H9 (cell line): ENCODE data around the gene LCE3B. TPM values are rescaled to one million over a fixed set of nuclear protein-coding genes. Genes with fewer than 3 reads are reported as not detected.

Experiments used
- DNase-seq: peaks from one replicate; pipeline ENCODE4 v3.0.0-alpha.2; 2017
- H2AFZ ChIP-seq: one replicate; pipeline ENCODE4 v1.6.1; 2013; ENCODE audit warnings: mild to moderate bottlenecking, low read length, control low read depth, moderate library complexity
- H2AK5ac ChIP-seq: 2 replicates; pipeline ENCODE4 v1.6.1; 2013; ENCODE audit warnings: low read length, control low read depth, mixed read lengths; ENCODE audit not compliant: insufficient read length
- H2BK120ac ChIP-seq: one replicate; pipeline ENCODE4 v1.6.1; 2013; ENCODE audit warnings: low read depth, mild to moderate bottlenecking, low read length, control low read depth, inconsistent platforms; ENCODE audit not compliant: poor library complexity, severe bottlenecking
- H2BK12ac ChIP-seq: 2 replicates; pipeline ENCODE4 v1.6.1; 2013; ENCODE audit warnings: low read length, control low read depth, mixed read lengths, low read depth; ENCODE audit not compliant: insufficient read length
- H2BK15ac ChIP-seq: 2 replicates; pipeline ENCODE4 v1.6.1; 2013; ENCODE audit warnings: low read depth, low read length, control low read depth
- H2BK20ac ChIP-seq: one replicate; pipeline ENCODE4 v1.6.1; 2013; ENCODE audit warnings: low read depth, mild to moderate bottlenecking, low read length, control low read depth, inconsistent platforms; ENCODE audit not compliant: poor library complexity, severe bottlenecking
- H2BK5ac ChIP-seq: 2 replicates; pipeline ENCODE4 v1.6.1; 2013; ENCODE audit warnings: low read length, control low read depth, mixed read lengths; ENCODE audit not compliant: insufficient read length
- H3K14ac ChIP-seq: 2 replicates; pipeline ENCODE4 v1.6.1; 2013; ENCODE audit warnings: low read length, control low read depth; ENCODE audit not compliant: insufficient read depth
- H3K18ac ChIP-seq: 2 replicates; pipeline ENCODE4 v1.6.1; 2013; ENCODE audit warnings: low read depth, mild to moderate bottlenecking, mixed read lengths, low read length, control low read depth; ENCODE audit not compliant: insufficient read length
- H3K23ac ChIP-seq: 2 replicates; pipeline ENCODE4 v1.6.1; 2013; ENCODE audit warnings: low read length, control low read depth, mixed read lengths, low read depth; ENCODE audit not compliant: insufficient read length
- H3K23me2 ChIP-seq: 2 replicates; pipeline ENCODE4 v1.6.1; 2013; ENCODE audit warnings: low read depth, mild to moderate bottlenecking, mixed read lengths, low read length, control low read depth; ENCODE audit not compliant: insufficient read length, poor library complexity, severe bottlenecking
- H3K27ac ChIP-seq: 2 replicates; pipeline ENCODE4 v1.5.1; 2013; ENCODE audit warnings: low read length, control low read depth, mixed read lengths, low read depth; ENCODE audit not compliant: insufficient read length
- H3K27me3 ChIP-seq: 2 replicates; pipeline ENCODE4 v1.6.1; 2013; ENCODE audit warnings: low read length, control low read depth, inconsistent platforms; ENCODE audit not compliant: insufficient read depth
- H3K4ac ChIP-seq: 2 replicates; pipeline ENCODE4 v1.6.1; 2013; ENCODE audit warnings: low read depth, mild to moderate bottlenecking, control low read depth, inconsistent platforms, low read length, moderate library complexity
- H3K4me1 ChIP-seq: 2 replicates; pipeline ENCODE4 v1.6.1; 2013; ENCODE audit warnings: low read length, control low read depth, inconsistent platforms; ENCODE audit not compliant: insufficient read depth
- H3K4me2 ChIP-seq: 2 replicates; pipeline ENCODE4 v1.6.1; 2013; ENCODE audit warnings: low read length, control low read depth, mixed read lengths; ENCODE audit not compliant: insufficient read length, insufficient read depth
- H3K56ac ChIP-seq: 2 replicates; pipeline ENCODE4 v1.6.1; 2013; ENCODE audit warnings: low read depth, mild to moderate bottlenecking, mixed read lengths, low read length, control low read depth; ENCODE audit not compliant: insufficient read length
- H3K79me1 ChIP-seq: 2 replicates; pipeline ENCODE4 v1.6.1; 2013; ENCODE audit warnings: low read depth, mild to moderate bottlenecking, moderate library complexity, low read length, control low read depth, inconsistent platforms; ENCODE audit not compliant: insufficient read depth, poor library complexity, severe bottlenecking
- H3K79me2 ChIP-seq: 2 replicates; pipeline ENCODE4 v1.6.1; 2013; ENCODE audit warnings: low read length, control low read depth, inconsistent platforms; ENCODE audit not compliant: insufficient read depth
- H3K9ac ChIP-seq: 2 replicates; pipeline ENCODE4 v1.6.1; 2013; ENCODE audit warnings: low read length, control low read depth, mixed read lengths; ENCODE audit not compliant: insufficient read length; ENCODE audit errors: extremely low read depth
- H3K9me3 ChIP-seq: one replicate; pipeline ENCODE4 v1.6.1; 2013; ENCODE audit warnings: low read depth, low read length, inconsistent platforms; ENCODE audit not compliant: control insufficient read depth
- H3T11ph ChIP-seq: one replicate; pipeline ENCODE4 v1.6.1; 2013; ENCODE audit warnings: mild to moderate bottlenecking, low read length, control low read depth, inconsistent platforms
- H4K20me1 ChIP-seq: one replicate; pipeline ENCODE4 v1.6.1; 2013; ENCODE audit not compliant: control insufficient read depth, insufficient read length, insufficient read depth
- H4K5ac ChIP-seq: 2 replicates; pipeline ENCODE4 v1.6.1; 2013; ENCODE audit warnings: low read depth, mild to moderate bottlenecking, mixed read lengths, low read length, control low read depth; ENCODE audit not compliant: insufficient read length
- H4K8ac ChIP-seq: replicated peaks from 2 replicates; pipeline ENCODE4 v1.6.1; 2013; ENCODE audit warnings: low read length, control low read depth, mixed read lengths, low read depth; ENCODE audit not compliant: insufficient read length
- H4K91ac ChIP-seq: 2 replicates; pipeline ENCODE4 v1.6.1; 2013; ENCODE audit warnings: low read depth, mild to moderate bottlenecking, moderate library complexity, mixed read lengths, low read length, control low read depth; ENCODE audit not compliant: insufficient read length
- H3K27ac Mint-ChIP-seq, 3 experiments: 2 replicates in 2 of 3; 3 replicates in 1 of 3; pipeline ENCODE4 v1.8.0; 2020 to 2021; ENCODE audit warnings: mixed read lengths in 3 of 3, mild to moderate bottlenecking in 1 of 3, moderate library complexity in 1 of 3
- H3K27me3 Mint-ChIP-seq: 2 replicates; pipeline ENCODE4 v1.8.0; 2021; ENCODE audit warnings: low read depth, mild to moderate bottlenecking, moderate library complexity, mixed read lengths
- H3K36me3 Mint-ChIP-seq, 3 experiments: 2 replicates in 2 of 3; 3 replicates in 1 of 3; pipeline ENCODE4 v1.8.0; 2020 to 2021; ENCODE audit warnings: low read depth in 3 of 3, mixed read lengths in 3 of 3; ENCODE audit not compliant: insufficient read depth in 1 of 3
- H3K4me1 Mint-ChIP-seq, 2 experiments: 2 replicates each; pipeline ENCODE4 v1.8.0; 2020; ENCODE audit warnings: mixed read lengths in 2 of 2
- H3K4me3 Mint-ChIP-seq, 2 experiments: 2 replicates in 1 of 2; 3 replicates in 1 of 2; pipeline ENCODE4 v1.8.0; 2020 to 2021; ENCODE audit warnings: mild to moderate bottlenecking in 2 of 2, mixed read lengths in 2 of 2, moderate library complexity in 1 of 2
- H3K9me3 Mint-ChIP-seq, 2 experiments: 2 replicates in 1 of 2; 3 replicates in 1 of 2; pipeline ENCODE4 v1.8.0; 2020; ENCODE audit warnings: mild to moderate bottlenecking in 2 of 2, mixed read lengths in 2 of 2, moderate library complexity in 1 of 2
- WGBS: extraction: QIAGEN DNeasy Blood & Tissue Kit; methylation state at CpG from one replicate; pipeline ENCODE4 v1.1.7; 2013; ENCODE audit warnings: missing lambda C conversion rate, low lambda C conversion rate, mixed read lengths; ENCODE audit not compliant: insufficient read length; ENCODE audit errors: extremely low coverage; 5-methylcytosine and 5-hydroxymethylcytosine counted together
- total RNA-seq: library from RNA; stranded (reverse); gene quantifications from 2 replicates; pipeline ENCODE4 v1.2.1, GENCODE V29; 2021
- TF ChIP-seq, protein P1 (sequence below): fragments of 200-600 bp; sonication (generic); conservative IDR thresholded peaks from 3 replicates; pipeline ENCODE4 v1.8.0; 2021; ENCODE audit warnings: antibody characterized with exemption, mild to moderate bottlenecking

Gene LCE3B
- total RNA-seq, 1 experiment from 2014 or later = not detected

DNA sequence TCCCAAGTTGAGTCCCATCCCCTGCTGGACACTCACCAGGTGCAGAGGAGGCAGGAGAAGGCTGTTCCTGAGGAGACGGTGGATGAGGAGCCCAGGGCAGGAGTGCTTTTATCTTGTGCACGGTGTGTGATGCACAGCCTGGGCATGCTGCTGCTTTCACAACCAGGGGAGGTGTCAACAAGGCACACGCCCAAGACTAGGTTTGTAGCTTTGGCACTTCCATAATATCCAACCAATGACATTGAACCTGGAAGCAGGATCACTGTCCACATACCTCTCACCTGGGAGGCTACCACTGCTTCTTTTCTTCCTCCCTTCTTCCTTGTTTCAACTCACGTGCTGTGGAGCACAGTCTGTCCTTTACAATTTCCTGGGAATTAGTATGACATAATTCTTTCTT, 33.2 kb upstream of the LCE3B start, which contains the start of gene LCE3D:
Gene LCE3D, minus strand, starts transcription at position 84 of the 400 bp plus-strand sequence. CDS start 580 bp downstream, outside the sequence.
- H3K14ac ChIP-seq = no peak within 1 kb of the TSS
- DNase-seq = no peak
- Mint-ChIP-seq H3K27ac (no peak within 1 kb of the TSS), H3K4me1 (no peaks in the 10 kb centered on the region), H3K4me3 (no peak within 1 kb of the TSS), H3K36me3 (peaks cover 0 to 22% (median 4%) of the 10 kb centered on the region in 3 experiments; a peak in 6 of 7 replicates), H3K27me3 (peaks cover 3% of the 10 kb centered on the region), H3K9me3 (peaks cover 85 to 91% of the 10 kb centered on the region in 2 experiments)
- no peak within 1 kb of the TSS for H2AFZ ChIP-seq
- H3K56ac ChIP-seq = no peak within 1 kb of the TSS
- no peak within 1 kb of the TSS for H4K5ac ChIP-seq
- no peak within 1 kb of the TSS for H3K4ac ChIP-seq
- H4K20me1 ChIP-seq = no peaks in the 10 kb centered on the region
- no peak within 1 kb of the TSS for H3K4me2 ChIP-seq
- H3K79me1 ChIP-seq = no peaks in the 10 kb centered on the region
- H2BK20ac ChIP-seq = no peak within 1 kb of the TSS
- H4K91ac ChIP-seq = no peak within 1 kb of the TSS
- H4K8ac ChIP-seq = no peak within 1 kb of the TSS
- no peak within 1 kb of the TSS for H3K9ac ChIP-seq
- no peak within 1 kb of the TSS for H2BK5ac ChIP-seq
- no peaks in the 10 kb centered on the region for H3K4me1 ChIP-seq
- no peaks in the 10 kb centered on the region for H3K27me3 ChIP-seq
- peaks cover 72% of the 10 kb centered on the region for H3K9me3 ChIP-seq
- no peak within 1 kb of the TSS for H3T11ph ChIP-seq
- H2BK120ac ChIP-seq = no peak within 1 kb of the TSS
- no peak within 1 kb of the TSS for H3K23ac ChIP-seq
- no peaks in the 10 kb centered on the region for H3K23me2 ChIP-seq
- no CpG with 5 or more reads among the region's 4 CpGs for WGBS
- no peak within 1 kb of the TSS for H3K18ac ChIP-seq
- H2BK12ac ChIP-seq = no peak within 1 kb of the TSS
- no peak within 1 kb of the TSS for H2AK5ac ChIP-seq
- no peak within 1 kb of the TSS for H2BK15ac ChIP-seq
- H3K79me2 ChIP-seq = no peaks in the 10 kb centered on the region
- H3K27ac ChIP-seq = no peak within 1 kb of the TSS
- TF ChIP-seq, protein P1, sequence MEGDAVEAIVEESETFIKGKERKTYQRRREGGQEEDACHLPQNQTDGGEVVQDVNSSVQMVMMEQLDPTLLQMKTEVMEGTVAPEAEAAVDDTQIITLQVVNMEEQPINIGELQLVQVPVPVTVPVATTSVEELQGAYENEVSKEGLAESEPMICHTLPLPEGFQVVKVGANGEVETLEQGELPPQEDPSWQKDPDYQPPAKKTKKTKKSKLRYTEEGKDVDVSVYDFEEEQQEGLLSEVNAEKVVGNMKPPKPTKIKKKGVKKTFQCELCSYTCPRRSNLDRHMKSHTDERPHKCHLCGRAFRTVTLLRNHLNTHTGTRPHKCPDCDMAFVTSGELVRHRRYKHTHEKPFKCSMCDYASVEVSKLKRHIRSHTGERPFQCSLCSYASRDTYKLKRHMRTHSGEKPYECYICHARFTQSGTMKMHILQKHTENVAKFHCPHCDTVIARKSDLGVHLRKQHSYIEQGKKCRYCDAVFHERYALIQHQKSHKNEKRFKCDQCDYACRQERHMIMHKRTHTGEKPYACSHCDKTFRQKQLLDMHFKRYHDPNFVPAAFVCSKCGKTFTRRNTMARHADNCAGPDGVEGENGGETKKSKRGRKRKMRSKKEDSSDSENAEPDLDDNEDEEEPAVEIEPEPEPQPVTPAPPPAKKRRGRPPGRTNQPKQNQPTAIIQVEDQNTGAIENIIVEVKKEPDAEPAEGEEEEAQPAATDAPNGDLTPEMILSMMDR = no peak
